H1 (cell line): ENCODE measurements around the gene GALNT7. TPM values are rescaled to one million over a fixed set of nuclear protein-coding genes. Genes with fewer than 3 reads are reported as not detected.

Experiments used
- CTCF ChIA-PET: fragments of 300-600 bp; sonication (Branson Sonifier 250); formaldehyde crosslinking; loops from one replicate; lab custom pipeline; 2021; ENCODE audit not compliant: partially characterized antibody; lab: Charles Lee
- POLR2A ChIA-PET: fragments of 300-600 bp; sonication (Branson Sonifier 250); formaldehyde crosslinking; loops from one replicate; lab custom pipeline; 2021; ENCODE audit warnings: inconsistent platforms; ENCODE audit not compliant: partially characterized antibody; lab: Charles Lee
- DNase-seq, 2 experiments: peaks; one replicate each; pipeline versions ENCODE4 v3.0.0 to v3.0.0-alpha.2; 2010 to 2022; ENCODE audit warnings: low spot score in 2 of 2, low read depth in 1 of 2, mixed read lengths in 1 of 2
- FAIRE-seq: peaks from 2 replicates; lab custom pipeline; 2011; peaks lifted over from hg19 to GRCh38; lab: Jason Lieb, UNC
- H2AFZ ChIP-seq: 2 replicates; pipeline ENCODE4 v1.8.1; 2012; ENCODE audit warnings: low read length, inconsistent platforms
- H2AK5ac ChIP-seq: 2 replicates; pipeline ENCODE4 v1.6.1; 2013; ENCODE audit warnings: low read depth, low read length
- H2BK120ac ChIP-seq: replicated peaks from 2 replicates; pipeline ENCODE3; 2013; ENCODE audit warnings: low read depth, low read length, inconsistent platforms
- H2BK12ac ChIP-seq: 2 replicates; pipeline ENCODE4 v1.6.1; 2013; ENCODE audit warnings: low read depth, low read length
- H2BK15ac ChIP-seq: 2 replicates; pipeline ENCODE4 v1.6.1; 2013; ENCODE audit warnings: low read length
- H2BK20ac ChIP-seq: 2 replicates; pipeline ENCODE4 v1.6.1; 2013; ENCODE audit warnings: low read length
- H2BK5ac ChIP-seq: 2 replicates; pipeline ENCODE4 v1.6.1; 2013; ENCODE audit warnings: low read depth, low read length
- H3K14ac ChIP-seq: 2 replicates; pipeline ENCODE4 v1.6.1; 2013; ENCODE audit warnings: inconsistent platforms; ENCODE audit not compliant: insufficient read length
- H3K18ac ChIP-seq: 2 replicates; pipeline ENCODE4 v1.6.1; 2013; ENCODE audit warnings: low read length; ENCODE audit errors: extremely low read depth
- H3K23ac ChIP-seq: 2 replicates; pipeline ENCODE4 v1.6.1; 2013; ENCODE audit warnings: inconsistent platforms; ENCODE audit not compliant: insufficient read length
- H3K23me2 ChIP-seq: 2 replicates; pipeline ENCODE4 v1.6.1; 2013; ENCODE audit warnings: low read depth, low read length
- H3K27ac ChIP-seq: 2 replicates; pipeline ENCODE4 v1.6.1; 2011; ENCODE audit warnings: low read depth, low read length, inconsistent platforms
- H3K27me3 ChIP-seq, 4 experiments: replicated peaks in 1 of 4; 1 replicate in 1 of 4; 2 replicates in 3 of 4; pipeline versions ENCODE4 v1.6.1 to v1.8.1; 2011 to 2013; ENCODE audit warnings: low read length in 3 of 4, mild to moderate bottlenecking in 3 of 4, inconsistent platforms in 2 of 4, mixed read lengths in 2 of 4, moderate library complexity in 1 of 4; ENCODE audit not compliant: control insufficient read depth in 3 of 4, insufficient read depth in 3 of 4; ENCODE audit errors: extremely low read depth in 1 of 4
- H3K36me3 ChIP-seq, 4 experiments: 2 replicates each; pipeline versions ENCODE4 v1.6.1 to v1.8.1; 2011 to 2013; ENCODE audit warnings: mild to moderate bottlenecking in 4 of 4, low read length in 3 of 4, moderate library complexity in 2 of 4, control low read depth in 1 of 4, inconsistent platforms in 1 of 4; ENCODE audit not compliant: insufficient read depth in 4 of 4, control insufficient read depth in 2 of 4
- H3K4ac ChIP-seq: replicated peaks from 2 replicates; pipeline ENCODE3; 2013; ENCODE audit warnings: low read length, low read depth, mixed read lengths, inconsistent platforms; ENCODE audit not compliant: insufficient read length
- H3K4me1 ChIP-seq, 4 experiments: replicated peaks in 1 of 4; 1 replicate in 1 of 4; 2 replicates in 3 of 4; pipeline versions ENCODE4 v1.6.1 to v1.8.1; 2011 to 2013; ENCODE audit warnings: low read length in 3 of 4, inconsistent platforms in 2 of 4, mixed read lengths in 1 of 4; ENCODE audit not compliant: insufficient read depth in 4 of 4, control insufficient read depth in 3 of 4
- H3K4me2 ChIP-seq, 2 experiments: 2 replicates each; pipeline versions ENCODE4 v1.6.1 to v1.8.1; 2011 to 2013; ENCODE audit warnings: low read depth in 2 of 2, low read length in 2 of 2, control low read depth in 1 of 2, inconsistent platforms in 1 of 2, mild to moderate bottlenecking in 1 of 2; ENCODE audit not compliant: insufficient read depth in 1 of 2
- H3K4me3 ChIP-seq, 4 experiments: fragments of 200-600, 300-600 bp in 1 of 4; sonication (generic), shearing (Covaris generic), sonication (Bioruptor Twin) in 1 of 4; 2 replicates each; pipeline versions ENCODE4 v1.5.1 to v1.8.1; 2011 to 2016; ENCODE audit warnings: low read length in 4 of 4, low read depth in 3 of 4, control low read depth in 2 of 4, inconsistent platforms in 2 of 4, mild to moderate bottlenecking in 2 of 4, mixed read lengths in 1 of 4, moderate library complexity in 1 of 4; ENCODE audit not compliant: insufficient read depth in 2 of 4; ENCODE audit errors: extremely low read depth in 1 of 4
- H3K56ac ChIP-seq: replicated peaks from 2 replicates; pipeline ENCODE3; 2013; ENCODE audit warnings: low read depth, mild to moderate bottlenecking, mixed read lengths, low read length, inconsistent platforms; ENCODE audit not compliant: insufficient read length
- H3K79me1 ChIP-seq: 2 replicates; pipeline ENCODE4 v1.6.1; 2013; ENCODE audit warnings: low read depth, low read length, control low read depth
- H3K79me2 ChIP-seq, 2 experiments: 2 replicates each; pipeline versions ENCODE4 v1.6.1 to v1.8.1; 2012 to 2013; ENCODE audit warnings: low read length in 2 of 2, mild to moderate bottlenecking in 2 of 2, inconsistent platforms in 1 of 2; ENCODE audit not compliant: insufficient read depth in 2 of 2, control insufficient read depth in 1 of 2
- H3K9ac ChIP-seq, 4 experiments: replicated peaks in 1 of 4; 1 replicate in 1 of 4; 2 replicates in 3 of 4; pipeline versions ENCODE4 v1.6.1 to v1.8.1; 2011 to 2013; ENCODE audit warnings: low read depth in 3 of 4, low read length in 3 of 4, control low read depth in 2 of 4, mild to moderate bottlenecking in 2 of 4, moderate library complexity in 2 of 4, inconsistent platforms in 1 of 4; ENCODE audit errors: extremely low read depth in 1 of 4
- H3K9me3 ChIP-seq, 2 experiments: 2 replicates each; pipeline versions ENCODE4 v1.6.1 to v1.8.1; 2012 to 2013; ENCODE audit warnings: mild to moderate bottlenecking in 2 of 2, moderate library complexity in 2 of 2, control low read depth in 1 of 2, inconsistent platforms in 1 of 2, low read depth in 1 of 2, low read length in 1 of 2, mixed read lengths in 1 of 2; ENCODE audit not compliant: insufficient read depth in 2 of 2
- H4K20me1 ChIP-seq, 2 experiments: replicated peaks in 1 of 2; 2 replicates each; pipeline versions ENCODE3 to v1.8.1; 2011 to 2013; ENCODE audit warnings: inconsistent platforms in 2 of 2, low read length in 2 of 2, mild to moderate bottlenecking in 1 of 2; ENCODE audit not compliant: insufficient read depth in 2 of 2, control insufficient read depth in 1 of 2
- H4K5ac ChIP-seq: 2 replicates; pipeline ENCODE4 v1.6.1; 2013; ENCODE audit warnings: low read length, low read depth, mixed read lengths, inconsistent platforms; ENCODE audit not compliant: insufficient read length
- H4K8ac ChIP-seq: 2 replicates; pipeline ENCODE4 v1.8.0; 2013; ENCODE audit warnings: mild to moderate bottlenecking, moderate library complexity, low read length, inconsistent platforms; ENCODE audit not compliant: insufficient read depth; ENCODE audit errors: extremely low read depth
- H4K91ac ChIP-seq: replicated peaks from 2 replicates; pipeline ENCODE3; 2013; ENCODE audit warnings: low read length, mixed read lengths, inconsistent platforms; ENCODE audit not compliant: insufficient read length
- HDAC2 ChIP-seq, 2 experiments: fragments of 300-600 bp in 1 of 2; sonication (generic) in 1 of 2; IDR thresholded peaks; 2 replicates each; pipeline ENCODE4 v1.6.1; 2011 to 2012; ENCODE audit warnings: low read depth in 2 of 2, low read length in 2 of 2, mild to moderate bottlenecking in 2 of 2, moderate library complexity in 2 of 2, borderline replicate concordance in 1 of 2, inconsistent platforms in 1 of 2
- JUN ChIP-seq: IDR thresholded peaks from 2 replicates; pipeline ENCODE4 v1.6.1; 2011; ENCODE audit warnings: low read depth, mild to moderate bottlenecking, improper control_type of control experiment, low read length
- JUND ChIP-seq: IDR thresholded peaks from 2 replicates; pipeline ENCODE4 v1.6.1; 2011; ENCODE audit warnings: mild to moderate bottlenecking, improper control_type of control experiment, low read length
- MAFK ChIP-seq: IDR thresholded peaks from 2 replicates; pipeline ENCODE4 v1.6.1; 2012; ENCODE audit warnings: low read depth, mild to moderate bottlenecking, improper control_type of control experiment, low read length
- SP4 ChIP-seq: IDR thresholded peaks from 2 replicates; pipeline ENCODE4 v1.6.1; 2012; ENCODE audit warnings: low read length, inconsistent platforms
- TAF7 ChIP-seq: optimal IDR thresholded peaks from 2 replicates; pipeline ENCODE3; 2011; ENCODE audit warnings: low read depth, mild to moderate bottlenecking, inconsistent platforms, low read length, moderate library complexity, borderline replicate concordance
- ZNF274 ChIP-seq: IDR thresholded peaks from 2 replicates; pipeline ENCODE4 v1.7.0; 2012; ENCODE audit warnings: low read length, borderline replicate concordance; ENCODE audit errors: extremely low read depth
- WGBS, 2 experiments: shearing (Covaris generic) in 1 of 2; methylation state at CpG; one replicate each; pipeline versions ENCODE4 v1.1.6 to v1.1.7; 2013 to 2015; ENCODE audit warnings: low lambda C conversion rate in 2 of 2, mixed read lengths in 2 of 2, inconsistent platforms in 1 of 2, low coverage in 1 of 2, missing lambda C conversion rate in 1 of 2; ENCODE audit not compliant: insufficient replicate concordance in 2 of 2, insufficient coverage in 1 of 2, insufficient read length in 1 of 2; ENCODE audit errors: extremely low coverage in 1 of 2, missing lambda C conversion rate in 1 of 2; 5-methylcytosine and 5-hydroxymethylcytosine counted together
- polyA plus RNA-seq, 7 experiments: library from polyadenylated mRNA; depleted of rRNA in 3 of 7; stranded (reverse) in 5 of 7; unstranded in 2 of 7; fragments of >200 nt in 5 of 7; fragments of 200-250 nt in 2 of 7; gene quantifications; 1 replicate in 5 of 7; 2 replicates in 1 of 7; 4 replicates in 1 of 7; pipeline versions ENCODE4 v1.2.1 to v1.2.3, GENCODE V29; 2011 to 2013; ENCODE audit warnings: missing spikeins in 2 of 7, mixed read lengths in 2 of 7
- total RNA-seq: library from RNA; stranded (reverse); fragmentation: NEBNext Ultra II Directional; extraction: Animal tissue kit (Norgen Biotek cat#: 25700); gene quantifications from 2 replicates; pipeline ENCODE4 v1.2.1, GENCODE V29; 2021
- TF ChIP-seq, protein P1 (sequence below), 3 experiments: IDR thresholded peaks; 1 replicate in 2 of 3; 2 replicates in 1 of 3; pipeline versions ENCODE4 v1.5.1 to v1.6.1; 2011; ENCODE audit warnings: low read length in 3 of 3, mild to moderate bottlenecking in 3 of 3, inconsistent platforms in 2 of 3, low read depth in 1 of 3, moderate library complexity in 1 of 3; ENCODE audit not compliant: insufficient read depth in 1 of 3; ENCODE audit errors: control extremely low read depth in 1 of 3
- TF ChIP-seq, protein P2 (sequence below): IDR thresholded peaks from 2 replicates; pipeline ENCODE4 v1.6.1; 2011; ENCODE audit warnings: low read depth, mild to moderate bottlenecking, low read length; ENCODE audit not compliant: insufficient read depth

GALNT7 gene
- total and polyA plus RNA-seq, 2 of the 8 experiments (the other 6 are each of a cell fraction or from before 2014, with no cell fraction given) = 22.4 to 85.5 TPM

DNA sequence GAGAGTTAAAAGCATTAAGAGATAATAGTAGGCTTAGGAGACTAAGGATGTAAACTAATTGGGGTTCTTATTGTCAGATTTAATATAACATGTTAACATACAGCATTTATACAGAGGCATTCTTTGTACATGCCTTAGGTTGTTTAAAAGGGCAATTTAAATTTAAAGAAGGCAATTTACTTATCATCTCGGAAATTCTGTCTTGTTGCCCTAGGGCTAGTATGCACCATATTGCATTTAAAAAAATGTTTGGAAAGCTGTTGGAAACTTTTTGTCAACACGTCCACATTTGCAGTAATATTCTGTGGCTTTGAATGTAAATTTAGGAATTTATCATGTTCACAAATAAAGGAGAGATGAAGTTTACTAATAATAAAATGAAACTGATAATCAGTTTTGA, 25.5 kb downstream of the GALNT7 start:
- no peaks in the 10 kb centered on the region for H3K9me3 ChIP-seq
- H2AFZ ChIP-seq = no peak overlapping the region
- H3K36me3 ChIP-seq = no peaks in the 10 kb centered on the region
- no peaks in the 10 kb centered on the region for H3K27me3 ChIP-seq
- H2BK12ac ChIP-seq = no peak overlapping the region
- H3K18ac ChIP-seq = no peak overlapping the region
- H3K56ac ChIP-seq = no peak overlapping the region
- H2BK120ac ChIP-seq = no peak overlapping the region
- H3K79me1 ChIP-seq = peaks cover 3% of the 10 kb centered on the region; the same call in 1 of the 2 replicates
- no peak overlapping the region for H3K27ac ChIP-seq
- no peak overlapping the region for H2BK15ac ChIP-seq
- H3K4ac ChIP-seq = no peak overlapping the region
- CTCF ChIA-PET = no interaction called here
- H4K8ac ChIP-seq = no peak overlapping the region
- peaks cover 0 to 11% (median 2%) of the 10 kb centered on the region in 4 experiments; a peak in 3 of 7 replicates for H3K4me1 ChIP-seq
- no peak overlapping the region for H3K4me3 ChIP-seq
- H2AK5ac ChIP-seq = no peak overlapping the region
- no peak overlapping the region for H3K4me2 ChIP-seq
- 85% methylated on average over 2 of the region's 2 CpGs; no CpG with 5 or more reads in 1 of the 2 experiments for WGBS, 2 experiments
- peaks cover 8 to 94% of the 10 kb centered on the region in 2 experiments for H3K79me2 ChIP-seq
- H3K23ac ChIP-seq = no peak overlapping the region
- POLR2A ChIA-PET = no interaction called here
- H2BK5ac ChIP-seq = no peak overlapping the region
- no peak overlapping the region for H4K5ac ChIP-seq
- H3K14ac ChIP-seq = no peak overlapping the region
- H3K9ac ChIP-seq = no peak overlapping the region
- no peaks in the 10 kb centered on the region for H3K23me2 ChIP-seq
- H4K20me1 ChIP-seq = peaks cover 0 to 7% of the 10 kb centered on the region in 2 experiments
- no peak overlapping the region for H2BK20ac ChIP-seq
- no peak for DNase-seq
- H4K91ac ChIP-seq = no peak overlapping the region
- FAIRE-seq = no peak
- no peak for TF ChIP-seq HDAC2 (IDR thresholded peaks at IDR 0.05; ENCODE audit: borderline replicate concordance in 1 of 2, low read depth in 2 of 2, low read length in 2 of 2)
- no peak for TF ChIP-seq ZNF274
- TF ChIP-seq JUND = no peak
- TF ChIP-seq SP4 = no peak
- TF ChIP-seq MAFK = no peak
- TF ChIP-seq, protein P1, sequence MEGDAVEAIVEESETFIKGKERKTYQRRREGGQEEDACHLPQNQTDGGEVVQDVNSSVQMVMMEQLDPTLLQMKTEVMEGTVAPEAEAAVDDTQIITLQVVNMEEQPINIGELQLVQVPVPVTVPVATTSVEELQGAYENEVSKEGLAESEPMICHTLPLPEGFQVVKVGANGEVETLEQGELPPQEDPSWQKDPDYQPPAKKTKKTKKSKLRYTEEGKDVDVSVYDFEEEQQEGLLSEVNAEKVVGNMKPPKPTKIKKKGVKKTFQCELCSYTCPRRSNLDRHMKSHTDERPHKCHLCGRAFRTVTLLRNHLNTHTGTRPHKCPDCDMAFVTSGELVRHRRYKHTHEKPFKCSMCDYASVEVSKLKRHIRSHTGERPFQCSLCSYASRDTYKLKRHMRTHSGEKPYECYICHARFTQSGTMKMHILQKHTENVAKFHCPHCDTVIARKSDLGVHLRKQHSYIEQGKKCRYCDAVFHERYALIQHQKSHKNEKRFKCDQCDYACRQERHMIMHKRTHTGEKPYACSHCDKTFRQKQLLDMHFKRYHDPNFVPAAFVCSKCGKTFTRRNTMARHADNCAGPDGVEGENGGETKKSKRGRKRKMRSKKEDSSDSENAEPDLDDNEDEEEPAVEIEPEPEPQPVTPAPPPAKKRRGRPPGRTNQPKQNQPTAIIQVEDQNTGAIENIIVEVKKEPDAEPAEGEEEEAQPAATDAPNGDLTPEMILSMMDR (IDR thresholded peaks at IDR 0.05; ENCODE audit: control extremely low read depth in 1 of 3, insufficient read depth in 1 of 3, low read depth in 1 of 3, low read length in 3 of 3) = no peak
- TF ChIP-seq TAF7 = no peak
- TF ChIP-seq JUN = no peak
- TF ChIP-seq, protein P2, sequence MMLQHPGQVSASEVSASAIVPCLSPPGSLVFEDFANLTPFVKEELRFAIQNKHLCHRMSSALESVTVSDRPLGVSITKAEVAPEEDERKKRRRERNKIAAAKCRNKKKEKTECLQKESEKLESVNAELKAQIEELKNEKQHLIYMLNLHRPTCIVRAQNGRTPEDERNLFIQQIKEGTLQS = no peak
